Measurements from ENCODE around the gene SLX4IP. TPM values are rescaled to one million over a fixed set of nuclear protein-coding genes. Genes with fewer than 3 reads are reported as not detected.

The SLX4IP gene
- total RNA-seq, 4 donors from 2014 or later = 6.3 to 8.3 (median 7.4) TPM

GRCh38 chr20:10543480-10543879 is 108.4 kb downstream of the SLX4IP start:
- Histone ChIP-seq H3K36me3 (no peaks in the 10 kb centered on the region), H3K27ac (no peak overlapping the region), H3K4me1 (peaks cover 0 to 16% of the 10 kb centered on the region in 2 donors), H3K27me3 (no peaks in the 10 kb centered on the region), H3K4me3 (replicated peaks in 1 of 3) (no peak overlapping the region), H3K9me3 (no peaks in the 10 kb centered on the region)
- TF ChIP-seq CTCF (IDR thresholded peaks at IDR 0.05) = no peak
- no peak for TF ChIP-seq POLR2A (IDR thresholded peaks at IDR 0.05)
- no peak for DNase-seq
- WGBS, 2 donors = 92 to 94% methylated on average over 3 of the region's 3 CpGs
- intact Hi-C loops (cut with DNase I) = no loop called here

GRCh38 chr20:10547276-10548114 is 112.4 kb downstream of the SLX4IP start:
- DNase-seq = no peak
- H3K9me3 ChIP-seq = no peaks in the 10 kb centered on the region
- no peak overlapping the region for H3K27ac ChIP-seq
- TF ChIP-seq CTCF (IDR thresholded peaks at IDR 0.05) (no peak), POLR2A (IDR thresholded peaks at IDR 0.05) (no peak)
- no peaks in the 10 kb centered on the region for H3K4me1 ChIP-seq
- H3K36me3 ChIP-seq = no peaks in the 10 kb centered on the region
- no peaks in the 10 kb centered on the region for H3K27me3 ChIP-seq
- 79 to 81% methylated on average over 4 of the region's 4 CpGs for WGBS, 2 donors
- no peak overlapping the region for H3K4me3 ChIP-seq (replicated peaks in 1 of 3)
- intact Hi-C loops (cut with DNase I) = no loop called here

- no peaks in the 10 kb centered on the region for H3K36me3 ChIP-seq
- H3K4me3 ChIP-seq (replicated peaks in 1 of 3) = no peak overlapping the region
- TF ChIP-seq POLR2A (IDR thresholded peaks at IDR 0.05) = no peak
- TF ChIP-seq CTCF (IDR thresholded peaks at IDR 0.05) = no peak
- H3K27me3 ChIP-seq = no peaks in the 10 kb centered on the region
- intact Hi-C loops (cut with DNase I) = no loop called here
- H3K4me1 ChIP-seq = no peaks in the 10 kb centered on the region
- no peaks in the 10 kb centered on the region for H3K9me3 ChIP-seq
- no peak for DNase-seq
- H3K27ac ChIP-seq = no peak overlapping the region
- 69 to 72% methylated on average over 3 of the region's 3 CpGs for WGBS, 2 donors
Measured at GRCh38 chr20:10549511-10549910, 114.4 kb downstream of the SLX4IP start.

- DNase-seq = no peak
- intact Hi-C loops (cut with DNase I) = loop anchor here (10.0 kb wide), 2 partner anchors 724 to 994 kb away; no protein-coding TSS in a partner anchor
- no peaks in the 10 kb centered on the region for H3K36me3 ChIP-seq
Measured at GRCh38 chr20:10550204-10551118, 115.4 kb downstream of the SLX4IP start.

More at GRCh38 chr20:10550204-10551118, 115.4 kb downstream of the SLX4IP start:
- no peak for TF ChIP-seq POLR2A (IDR thresholded peaks at IDR 0.05)
- TF ChIP-seq CTCF (IDR thresholded peaks at IDR 0.05) = no peak
- Histone ChIP-seq H3K27ac (no peak overlapping the region), H3K27me3 (no peaks in the 10 kb centered on the region), H3K4me3 (replicated peaks in 1 of 3) (no peak overlapping the region), H3K4me1 (no peaks in the 10 kb centered on the region), H3K9me3 (no peaks in the 10 kb centered on the region)
- 93 to 95% methylated on average over 14 of the region's 14 CpGs for WGBS, 2 donors
